A549 (cell line): ENCODE measurements around the gene ALDH3B2. TPM values are rescaled to one million over a fixed set of nuclear protein-coding genes. Genes with fewer than 3 reads are reported as not detected.

Experiments used
- ATAC-seq, 2 experiments: fragments of 200-7000 bp in 1 of 2; fragments of >200 bp in 1 of 2; cut with Nextera tagmentation in 1 of 2; cut with Tn5 transposase in 1 of 2; 3 replicates each; pipeline versions ENCODE4 v1.8.0 to v1.9.1; 2018 to 2020; ENCODE audit warnings: mild to moderate bottlenecking in 1 of 2, moderate library complexity in 1 of 2
- CTCF ChIA-PET: fragments of 300-600 bp; sonication (Branson Sonifier 250); formaldehyde crosslinking; extraction: SDS; loops from one replicate; lab custom pipeline; 2021; ENCODE audit warnings: antibody characterized with exemption, inconsistent platforms; lab: Yijun Ruan, JAX
- POLR2A ChIA-PET: fragments of 350-600 bp; formaldehyde crosslinking; extraction: SDS; loops from one replicate; lab custom pipeline; 2021; ENCODE audit warnings: antibody characterized with exemption, inconsistent platforms; lab: Yijun Ruan, JAX
- DNase-seq, 2 experiments: peaks; one replicate each; pipeline versions ENCODE4 v3.0.0 to v3.0.0-alpha.2; 2011 to 2016; ENCODE audit warnings: low read depth in 1 of 2, low spot score in 1 of 2
- FAIRE-seq: peaks from 2 replicates; lab custom pipeline; 2011; peaks lifted over from hg19 to GRCh38; lab: Jason Lieb, UNC
- H3K27ac ChIP-seq, 2 experiments: fragments of >200 bp; sonication (Bioruptor Twin); formaldehyde crosslinking; 3 replicates each; pipeline ENCODE4 v1.5.1; 2016 to 2017
- H3K4me1 ChIP-seq: fragments of >200 bp; sonication (Bioruptor Twin); formaldehyde crosslinking; 3 replicates; pipeline ENCODE4 v1.6.1; 2016
- H3K4me2 ChIP-seq: fragments of >200 bp; sonication (Bioruptor Twin); formaldehyde crosslinking; 3 replicates; pipeline ENCODE4 v1.6.1; 2016
- H3K4me3 ChIP-seq: fragments of >200 bp; sonication (Bioruptor Twin); formaldehyde crosslinking; 3 replicates; pipeline ENCODE4 v1.5.1; 2016
- H3K9me3 ChIP-seq: fragments of >200 bp; sonication (Bioruptor Twin); formaldehyde crosslinking; 3 replicates; pipeline ENCODE4 v1.6.1; 2016
- CBX2 ChIP-seq: fragments of 200-600 bp; sonication (generic); IDR thresholded peaks from 2 replicates; pipeline ENCODE4 v1.6.1; 2016; ENCODE audit warnings: low read depth, mild to moderate bottlenecking, borderline replicate concordance
- CBX8 ChIP-seq: fragments of 200-600 bp; sonication (generic); IDR thresholded peaks from 2 replicates; pipeline ENCODE4 v1.6.1; 2016
- CHD2 ChIP-seq: fragments of 150-350 bp; IDR thresholded peaks from 2 replicates; pipeline ENCODE4 v1.6.1; 2014; ENCODE audit warnings: low read length; ENCODE audit not compliant: partially characterized antibody
- EHF ChIP-seq: fragments of 250-450 bp; sonication (Bioruptor Pico); IDR thresholded peaks from 2 replicates; pipeline ENCODE4 v1.5.0; 2020; ENCODE audit warnings: mild to moderate bottlenecking
- EP300 ChIP-seq, 2 experiments: fragments of >200 bp; sonication (Bioruptor Twin); formaldehyde crosslinking; IDR thresholded peaks; 2 replicates in 1 of 2; 3 replicates in 1 of 2; pipeline ENCODE4 v1.6.1; 2016 to 2017
- FOSB ChIP-seq: fragments of 250-450 bp; sonication (Bioruptor Pico); IDR thresholded peaks from 2 replicates; pipeline ENCODE4 v1.5.0; 2020; ENCODE audit warnings: mild to moderate bottlenecking, moderate library complexity
- FOSL2 ChIP-seq, 2 experiments: fragments of 450-650 bp in 1 of 2; fragments of >200 bp in 1 of 2; sonication (Bioruptor Twin) in 1 of 2; formaldehyde crosslinking; IDR thresholded peaks; 2 replicates each; pipeline versions ENCODE4 v1.5.0 to v1.6.1; 2016 to 2020; ENCODE audit warnings: mild to moderate bottlenecking in 1 of 2, moderate library complexity in 1 of 2
- HOXA7 ChIP-seq: fragments of 250-450 bp; sonication (Bioruptor Pico); IDR thresholded peaks from 2 replicates; pipeline ENCODE4 v1.5.0; 2020; ENCODE audit warnings: mild to moderate bottlenecking, moderate library complexity
- HOXB5 ChIP-seq: fragments of 250-450 bp; sonication (Bioruptor Pico); IDR thresholded peaks from 2 replicates; pipeline ENCODE4 v1.5.0; 2020; ENCODE audit warnings: mild to moderate bottlenecking, moderate library complexity
- KDM5A ChIP-seq: fragments of 200-600 bp; sonication (generic); IDR thresholded peaks from 2 replicates; pipeline ENCODE4 v1.6.1; 2016; ENCODE audit warnings: antibody characterized with exemption, mild to moderate bottlenecking
- MAFK ChIP-seq: fragments of 450-650 bp; IDR thresholded peaks from 2 replicates; pipeline ENCODE4 v1.6.1; 2014; ENCODE audit not compliant: partially characterized antibody
- NFE2L2 ChIP-seq: fragments of 150-350 bp; conservative IDR thresholded peaks from 2 replicates; pipeline ENCODE4 v1.6.1; 2014; ENCODE audit warnings: low read length
- NR3C1 ChIP-seq: fragments of >200 bp; sonication (Bioruptor Twin); formaldehyde crosslinking; IDR thresholded peaks from 3 replicates; pipeline ENCODE4 v1.6.1; 2017
- RAD21 ChIP-seq, 2 experiments: fragments of >200 bp in 1 of 2; sonication (Bioruptor Twin) in 1 of 2; formaldehyde crosslinking in 1 of 2; IDR thresholded peaks in 1 of 2; conservative IDR thresholded peaks in 1 of 2; 2 replicates in 1 of 2; 3 replicates in 1 of 2; pipeline ENCODE4 v1.6.1; 2012 to 2018; ENCODE audit warnings: inconsistent platforms in 1 of 2
- RFX5 ChIP-seq: fragments of 450-650 bp; IDR thresholded peaks from 2 replicates; pipeline ENCODE4 v1.7.1; 2014; ENCODE audit warnings: antibody characterized with exemption, mild to moderate bottlenecking, moderate library complexity
- TFCP2L1 ChIP-seq: fragments of 250-450 bp; sonication (Bioruptor Pico); IDR thresholded peaks from 2 replicates; pipeline ENCODE4 v1.5.0; 2021; ENCODE audit warnings: mild to moderate bottlenecking
- TP53 ChIP-seq: fragments of 250-450 bp; sonication (Bioruptor Pico); IDR thresholded peaks from 2 replicates; pipeline ENCODE4 v1.5.0; 2021; ENCODE audit warnings: mild to moderate bottlenecking, moderate library complexity
- ZFP36 ChIP-seq: fragments of 450-650 bp; IDR thresholded peaks from 2 replicates; pipeline ENCODE4 v1.6.1; 2014; ENCODE audit warnings: borderline replicate concordance; ENCODE audit not compliant: partially characterized antibody
- WGBS: methylation state at CpG from one replicate; pipeline ENCODE4 v1.1.6; 2017; ENCODE audit errors: missing lambda C conversion rate; 5-methylcytosine and 5-hydroxymethylcytosine counted together
- polyA plus RNA-seq, 4 experiments: library from polyadenylated mRNA; depleted of rRNA in 3 of 4; stranded (reverse); fragments of >200 nt; fragmentation: RNase III in 1 of 4; extraction: RNeasy Plus Mini Kit Qiagen cat#74134 plus additional on column Dnase treatment in 1 of 4; gene quantifications; 2 replicates in 3 of 4; 3 replicates in 1 of 4; pipeline ENCODE4 v1.2.3, GENCODE V29; 2011 to 2017
- TF ChIP-seq, protein P1 (sequence below): fragments of >200 bp; sonication (Bioruptor Twin); formaldehyde crosslinking; IDR thresholded peaks from 3 replicates; pipeline ENCODE4 v1.5.1; 2016
- TF ChIP-seq, protein P2 (sequence below): IDR thresholded peaks from 2 replicates; pipeline ENCODE4 v1.6.1; 2012
- TF ChIP-seq, protein P3 (sequence below): fragments of 150-350 bp; IDR thresholded peaks from 2 replicates; pipeline ENCODE4 v1.6.1; 2014; ENCODE audit warnings: low read depth, mild to moderate bottlenecking, low read length
- TF ChIP-seq, protein P4 (sequence below): IDR thresholded peaks from 2 replicates; pipeline ENCODE4 v1.6.1; 2012
- TF ChIP-seq, protein P5 (sequence below): IDR thresholded peaks from 2 replicates; pipeline ENCODE4 v1.6.1; 2012; ENCODE audit warnings: low read depth, borderline replicate concordance

ALDH3B2 gene
- polyA plus RNA-seq, 2 of the 4 experiments (the other 2 are of a cell fraction): not detected

DNA sequence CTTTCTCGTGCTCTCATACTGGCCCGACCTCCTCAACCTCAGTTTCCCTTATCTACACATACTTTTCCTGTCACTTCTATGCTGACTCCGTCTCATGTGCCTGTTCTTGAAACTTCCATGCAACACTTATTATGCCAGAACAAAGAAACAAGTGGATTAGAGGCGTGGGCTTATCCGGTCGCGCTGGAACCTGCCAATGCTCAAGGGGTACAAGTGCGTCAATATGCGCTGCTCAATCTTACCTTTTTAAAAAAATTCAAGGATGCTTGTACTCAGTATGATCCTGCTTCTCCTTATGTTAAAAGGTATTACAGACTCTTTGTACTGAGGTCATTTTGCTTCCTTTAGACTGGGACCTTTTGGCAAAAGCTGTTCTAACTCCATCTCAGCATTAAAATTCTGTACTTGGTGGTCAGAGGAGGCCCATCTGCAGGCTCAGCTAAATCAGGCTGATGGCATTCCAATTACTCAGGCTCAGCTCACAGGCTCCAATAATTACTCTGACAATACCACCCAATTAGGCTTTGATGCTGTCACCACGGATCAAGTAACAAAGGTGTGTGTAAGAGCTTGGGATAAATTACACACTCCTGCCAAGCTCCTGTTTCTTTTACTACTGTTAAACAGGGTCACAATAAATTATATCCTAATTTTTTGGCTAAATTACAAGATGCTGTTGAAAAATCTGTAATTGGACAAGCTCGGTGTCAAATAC, 26.3 kb upstream of the ALDH3B2 start:
- WGBS: 73% methylated on average over 11 of the region's 11 CpGs
- ChIA-PET POLR2A (no interaction called here), CTCF (interaction anchor here (0.9 to 3.2 kb wide), 4 partner anchors 10 to 86 kb away, joined by 3 to 17 read pairs (median 6); no protein-coding TSS in a partner anchor)
- no peaks in the 10 kb centered on the region for H3K9me3 ChIP-seq
- H3K4me3 ChIP-seq: no peak overlapping the region
- TF ChIP-seq, protein P1, sequence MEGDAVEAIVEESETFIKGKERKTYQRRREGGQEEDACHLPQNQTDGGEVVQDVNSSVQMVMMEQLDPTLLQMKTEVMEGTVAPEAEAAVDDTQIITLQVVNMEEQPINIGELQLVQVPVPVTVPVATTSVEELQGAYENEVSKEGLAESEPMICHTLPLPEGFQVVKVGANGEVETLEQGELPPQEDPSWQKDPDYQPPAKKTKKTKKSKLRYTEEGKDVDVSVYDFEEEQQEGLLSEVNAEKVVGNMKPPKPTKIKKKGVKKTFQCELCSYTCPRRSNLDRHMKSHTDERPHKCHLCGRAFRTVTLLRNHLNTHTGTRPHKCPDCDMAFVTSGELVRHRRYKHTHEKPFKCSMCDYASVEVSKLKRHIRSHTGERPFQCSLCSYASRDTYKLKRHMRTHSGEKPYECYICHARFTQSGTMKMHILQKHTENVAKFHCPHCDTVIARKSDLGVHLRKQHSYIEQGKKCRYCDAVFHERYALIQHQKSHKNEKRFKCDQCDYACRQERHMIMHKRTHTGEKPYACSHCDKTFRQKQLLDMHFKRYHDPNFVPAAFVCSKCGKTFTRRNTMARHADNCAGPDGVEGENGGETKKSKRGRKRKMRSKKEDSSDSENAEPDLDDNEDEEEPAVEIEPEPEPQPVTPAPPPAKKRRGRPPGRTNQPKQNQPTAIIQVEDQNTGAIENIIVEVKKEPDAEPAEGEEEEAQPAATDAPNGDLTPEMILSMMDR: no peak
- TF ChIP-seq, protein P2, sequence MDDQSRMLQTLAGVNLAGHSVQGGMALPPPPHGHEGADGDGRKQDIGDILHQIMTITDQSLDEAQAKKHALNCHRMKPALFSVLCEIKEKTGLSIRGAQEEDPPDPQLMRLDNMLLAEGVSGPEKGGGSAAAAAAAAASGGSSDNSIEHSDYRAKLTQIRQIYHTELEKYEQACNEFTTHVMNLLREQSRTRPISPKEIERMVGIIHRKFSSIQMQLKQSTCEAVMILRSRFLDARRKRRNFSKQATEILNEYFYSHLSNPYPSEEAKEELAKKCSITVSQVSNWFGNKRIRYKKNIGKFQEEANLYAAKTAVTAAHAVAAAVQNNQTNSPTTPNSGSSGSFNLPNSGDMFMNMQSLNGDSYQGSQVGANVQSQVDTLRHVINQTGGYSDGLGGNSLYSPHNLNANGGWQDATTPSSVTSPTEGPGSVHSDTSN: no peak
- TF ChIP-seq EP300 (IDR thresholded peaks at IDR 0.05) (no peak), CBX2 (no peak), TP53 (CRISPR knock-in tag) (no peak), NR3C1 (no peak), KDM5A (no peak), EHF (CRISPR knock-in tag) (no peak), ZFP36 (no peak), HOXB5 (CRISPR knock-in tag) (no peak)
- TF ChIP-seq, protein P3, sequence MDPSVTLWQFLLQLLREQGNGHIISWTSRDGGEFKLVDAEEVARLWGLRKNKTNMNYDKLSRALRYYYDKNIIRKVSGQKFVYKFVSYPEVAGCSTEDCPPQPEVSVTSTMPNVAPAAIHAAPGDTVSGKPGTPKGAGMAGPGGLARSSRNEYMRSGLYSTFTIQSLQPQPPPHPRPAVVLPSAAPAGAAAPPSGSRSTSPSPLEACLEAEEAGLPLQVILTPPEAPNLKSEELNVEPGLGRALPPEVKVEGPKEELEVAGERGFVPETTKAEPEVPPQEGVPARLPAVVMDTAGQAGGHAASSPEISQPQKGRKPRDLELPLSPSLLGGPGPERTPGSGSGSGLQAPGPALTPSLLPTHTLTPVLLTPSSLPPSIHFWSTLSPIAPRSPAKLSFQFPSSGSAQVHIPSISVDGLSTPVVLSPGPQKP: no peak
- TF ChIP-seq, protein P4, sequence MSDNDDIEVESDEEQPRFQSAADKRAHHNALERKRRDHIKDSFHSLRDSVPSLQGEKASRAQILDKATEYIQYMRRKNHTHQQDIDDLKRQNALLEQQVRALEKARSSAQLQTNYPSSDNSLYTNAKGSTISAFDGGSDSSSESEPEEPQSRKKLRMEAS: no peak
- no peak for FAIRE-seq
- DNase-seq: no peak
- H3K4me2 ChIP-seq: no peak overlapping the region; the same call in 2 of the 3 replicates
- no peak overlapping the region for H3K27ac ChIP-seq
- no peak for ATAC-seq
- H3K4me1 ChIP-seq: peaks cover 26% of the 10 kb centered on the region

DNA sequence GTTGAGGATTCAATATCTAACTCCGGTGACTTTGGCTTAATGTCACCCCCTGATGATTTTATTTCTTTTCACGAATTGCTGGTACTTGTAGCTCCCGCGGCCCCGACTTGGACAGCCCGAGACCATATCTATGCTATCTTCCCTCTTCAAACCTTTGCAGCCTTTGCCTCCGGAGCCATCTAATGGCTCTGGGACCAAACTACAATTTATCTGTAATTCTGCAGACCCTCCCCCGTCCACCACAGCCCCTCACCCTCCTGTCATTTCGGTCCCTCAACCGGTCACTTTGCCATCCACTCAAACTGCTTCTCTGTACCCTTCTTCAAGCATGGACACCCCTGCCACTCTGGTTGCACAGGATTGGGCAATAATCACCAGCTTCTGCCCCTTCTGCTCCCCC, 25.7 kb upstream of the ALDH3B2 start:
- POLR2A ChIA-PET: no interaction called here
- WGBS: 74% methylated on average over 10 of the region's 10 CpGs
- ATAC-seq (no peak), DNase-seq (no peak), FAIRE-seq (no peak)
- Histone ChIP-seq H3K4me2 (peak overlapping the region; percentile 56; the same call in 2 of the 3 replicates), H3K4me3 (no peak overlapping the region), H3K9me3 (no peaks in the 10 kb centered on the region), H3K27ac (no peak overlapping the region), H3K4me1 (peaks cover 26% of the 10 kb centered on the region)
- CTCF ChIA-PET: interaction anchor here (2.0 to 3.2 kb wide), 3 partner anchors 9 to 41 kb away, joined by 5 to 17 read pairs (median 7); no protein-coding TSS in a partner anchor
- TF ChIP-seq CHD2: no peak
- no peak for TF ChIP-seq HOXA7
- peak in 1 of 2 experiments; percentile 41; a peak in 2 of 5 replicates for TF ChIP-seq RAD21 (conservative IDR thresholded peaks at IDR 0.05 in 1 of 2, IDR thresholded peaks at IDR 0.05 in 1 of 2)
- TF ChIP-seq NFE2L2: no peak

DNA sequence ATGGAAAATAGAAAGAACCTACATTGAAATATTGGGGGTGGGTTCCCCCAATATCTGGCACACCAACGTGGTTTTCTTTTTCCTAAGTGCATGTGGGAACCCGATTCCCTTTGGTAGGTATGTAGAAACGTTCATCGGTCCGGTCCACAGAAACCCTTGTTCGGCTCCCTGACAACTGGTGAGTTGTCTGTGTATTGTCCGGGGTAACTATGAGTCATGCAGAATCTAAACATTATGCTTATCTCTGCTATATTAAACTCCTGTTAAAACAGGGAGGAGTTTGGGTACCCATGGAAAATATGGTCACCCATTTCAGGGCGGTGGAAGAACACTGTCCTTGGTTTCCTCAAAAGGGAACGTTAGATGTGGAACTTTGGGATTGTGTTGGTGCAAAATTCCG, 25.1 kb upstream of the ALDH3B2 start:
- 19% methylated on average over 10 of the region's 10 CpGs for WGBS
- FAIRE-seq (no peak), DNase-seq (peak in 1 of 2 experiments; percentile 48), ATAC-seq (peak; percentile 74 to 76; a peak in 5 of 6 replicates)
- ChIA-PET CTCF (interaction anchor here (2.2 to 3.2 kb wide), 2 partner anchors 8 to 41 kb away, joined by 5 to 17 read pairs; no protein-coding TSS in a partner anchor), POLR2A (no interaction called here)
- peak overlapping the region; percentile 56 for H3K4me2 ChIP-seq
- H3K4me1 ChIP-seq: peaks cover 26% of the 10 kb centered on the region
- H3K9me3 ChIP-seq: no peaks in the 10 kb centered on the region
- no peak overlapping the region for H3K4me3 ChIP-seq
- H3K27ac ChIP-seq: 0 out of 6 replicates have a peak overlapping the region, but pooled peaks of 1 of the 2 experiments have one; percentile 25
- TF ChIP-seq FOSB (CRISPR knock-in tag): no peak
- peak; percentile 82; the same call in 1 of the 2 replicates for TF ChIP-seq RFX5
- TF ChIP-seq, protein P5, sequence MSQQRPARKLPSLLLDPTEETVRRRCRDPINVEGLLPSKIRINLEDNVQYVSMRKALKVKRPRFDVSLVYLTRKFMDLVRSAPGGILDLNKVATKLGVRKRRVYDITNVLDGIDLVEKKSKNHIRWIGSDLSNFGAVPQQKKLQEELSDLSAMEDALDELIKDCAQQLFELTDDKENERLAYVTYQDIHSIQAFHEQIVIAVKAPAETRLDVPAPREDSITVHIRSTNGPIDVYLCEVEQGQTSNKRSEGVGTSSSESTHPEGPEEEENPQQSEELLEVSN: no peak
- no peak for TF ChIP-seq TFCP2L1 (CRISPR knock-in tag)
- 0 out of 2 replicates have a peak, but pooled peaks have one; percentile 27 for TF ChIP-seq FOSL2 (IDR thresholded peaks at IDR 0.05)
- TF ChIP-seq FOSL2 (CRISPR knock-in tag; IDR thresholded peaks at IDR 0.05): peak; percentile 79
- TF ChIP-seq, protein P2: no peak
- TF ChIP-seq ZFP36: no peak
- TF ChIP-seq CBX8: no peak
- peak; percentile 19 for TF ChIP-seq MAFK
- TF ChIP-seq, all 56 proteins: peak for 3
